ENCODE results near the gene AGBL2. TPM values are rescaled to one million over a fixed set of nuclear protein-coding genes. Genes with fewer than 3 reads are reported as not detected.

AGBL2 gene
- total RNA-seq, 1 experiment from 2014 or later = not detected

DNA sequence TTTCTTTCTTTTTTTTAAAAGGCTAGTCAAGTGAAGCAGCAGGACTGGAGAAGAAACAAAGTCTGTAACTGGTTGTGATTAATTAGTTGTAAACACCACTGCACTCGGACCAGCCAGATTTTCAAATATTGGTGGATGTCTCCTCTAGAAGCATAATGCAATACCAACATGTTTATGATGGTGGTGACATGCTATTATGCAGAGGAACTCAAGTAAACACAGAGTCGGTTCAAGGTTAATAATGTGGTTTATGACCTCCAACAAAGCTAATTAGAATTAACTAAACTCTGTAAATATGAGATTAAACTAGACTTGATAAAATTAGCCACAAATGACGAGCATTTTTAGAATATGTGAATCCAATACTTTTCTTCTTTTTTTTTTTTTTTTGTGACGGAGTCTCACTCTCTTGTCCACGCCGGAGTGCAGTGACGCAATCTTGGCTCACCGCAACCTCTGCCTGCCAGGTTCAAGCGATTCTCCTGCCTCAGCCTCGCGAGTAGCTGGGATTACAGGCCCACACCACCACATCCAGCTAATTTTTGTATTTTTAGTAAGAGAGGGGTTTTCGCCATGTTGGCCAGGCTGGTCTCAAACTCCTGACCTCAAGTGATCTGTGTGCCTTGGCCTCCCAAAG, 11.8 kb upstream of the AGBL2 start:
- RAD21 ChIA-PET (ENCODE audit: low non-redundant PET in 1 of 2, low total read pairs in 2 of 2, uncharacterized antibody in 2 of 2, unreplicated experiment in 2 of 2) = no interaction called here
- H3K9me2 ChIP-seq (ENCODE audit: insufficient read depth) = no peaks in the 10 kb centered on the region
- no peaks in the 10 kb centered on the region for H3K9me3 ChIP-seq (ENCODE audit: control insufficient read depth in 1 of 2, insufficient read depth in 1 of 2, low read depth in 1 of 2, low read length in 2 of 2)
- CTCF ChIA-PET = no interaction called here
- no peak overlapping the region for H3K9ac ChIP-seq (ENCODE audit: low read length)
- DNase-seq (ENCODE audit: low read depth, low spot score) (no peak), ATAC-seq (no peak)
- no TSS peak for BruUV-seq (replicated peaks)
- no peaks in the 10 kb centered on the region for H3K27me3 ChIP-seq (ENCODE audit: insufficient read depth, low read length)
- H2AFZ ChIP-seq (ENCODE audit: low read depth, low read length, poor library complexity, severe bottlenecking) = no peak overlapping the region
- H3K4me1 ChIP-seq (ENCODE audit: control insufficient read depth in 1 of 2, insufficient read depth in 2 of 2, low read length in 2 of 2) = no peaks in the 10 kb centered on the region
- no peak overlapping the region for H3K27ac ChIP-seq (ENCODE audit: low read depth, low read length)
- no peak overlapping the region for H3K4me2 ChIP-seq (ENCODE audit: low read length)
- POLR2A ChIA-PET = no interaction called here
- no peak overlapping the region for H3K4me3 ChIP-seq (replicated peaks in 1 of 2; ENCODE audit: low read depth in 1 of 2, low read length in 2 of 2)
- TF ChIP-seq POLR2AphosphoS5 (IDR thresholded peaks at IDR 0.05; ENCODE audit: low read depth, low read length) (no peak), YY1 (IDR thresholded peaks at IDR 0.05; ENCODE audit: extremely low read depth, insufficient replicate concordance, low read depth, low read length) (no peak), JUND (IDR thresholded peaks at IDR 0.05) (no peak), RAD21 (IDR thresholded peaks at IDR 0.05; ENCODE audit: low read depth) (no peak), SP1 (IDR thresholded peaks at IDR 0.05; ENCODE audit: low read depth) (no peak), POLR2A (IDR thresholded peaks at IDR 0.05; ENCODE audit: borderline replicate concordance, extremely low read depth, insufficient read depth, insufficient read length) (no peak), ELF1 (IDR thresholded peaks at IDR 0.05; ENCODE audit: borderline replicate concordance, low read depth) (no peak), SRF (IDR thresholded peaks at IDR 0.05; ENCODE audit: low read depth) (no peak), FOSL1 (IDR thresholded peaks at IDR 0.05; ENCODE audit: low read depth) (no peak)
- TF ChIP-seq, protein P1, sequence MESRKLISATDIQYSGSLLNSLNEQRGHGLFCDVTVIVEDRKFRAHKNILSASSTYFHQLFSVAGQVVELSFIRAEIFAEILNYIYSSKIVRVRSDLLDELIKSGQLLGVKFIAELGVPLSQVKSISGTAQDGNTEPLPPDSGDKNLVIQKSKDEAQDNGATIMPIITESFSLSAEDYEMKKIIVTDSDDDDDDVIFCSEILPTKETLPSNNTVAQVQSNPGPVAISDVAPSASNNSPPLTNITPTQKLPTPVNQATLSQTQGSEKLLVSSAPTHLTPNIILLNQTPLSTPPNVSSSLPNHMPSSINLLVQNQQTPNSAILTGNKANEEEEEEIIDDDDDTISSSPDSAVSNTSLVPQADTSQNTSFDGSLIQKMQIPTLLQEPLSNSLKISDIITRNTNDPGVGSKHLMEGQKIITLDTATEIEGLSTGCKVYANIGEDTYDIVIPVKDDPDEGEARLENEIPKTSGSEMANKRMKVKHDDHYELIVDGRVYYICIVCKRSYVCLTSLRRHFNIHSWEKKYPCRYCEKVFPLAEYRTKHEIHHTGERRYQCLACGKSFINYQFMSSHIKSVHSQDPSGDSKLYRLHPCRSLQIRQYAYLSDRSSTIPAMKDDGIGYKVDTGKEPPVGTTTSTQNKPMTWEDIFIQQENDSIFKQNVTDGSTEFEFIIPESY (IDR thresholded peaks at IDR 0.05; ENCODE audit: extremely low read depth, insufficient replicate concordance, low read length) = no peak
- H4K20me1 ChIP-seq (ENCODE audit: insufficient read depth) = no peaks in the 10 kb centered on the region
- H3K36me3 ChIP-seq (ENCODE audit: control insufficient read depth in 1 of 2, insufficient read depth in 2 of 2, low read length in 2 of 2) = peaks cover 57 to 63% of the 10 kb centered on the region in 2 experiments
- H3K79me2 ChIP-seq (ENCODE audit: insufficient read depth, low read length) = peaks cover 12% of the 10 kb centered on the region; the same call in 1 of the 2 replicates
- intact Hi-C loops (cut with micrococcal nuclease) = no loop called here
